GM23248 (cell line): Measurements from ENCODE around the gene ZNF683. TPM values are rescaled to one million over a fixed set of nuclear protein-coding genes. Genes with fewer than 3 reads are reported as not detected.
A peak's percentile ranks its signal among the peaks of the same experiment; 100 is the strongest.

Experiments used
- DNase-seq: peaks from one replicate; pipeline ENCODE4 v3.0.0-alpha.2; 2015
- H2AFZ ChIP-seq: fragments of 200-600 bp; sonication (generic); 2 replicates; pipeline ENCODE4 v1.6.1; 2016; ENCODE audit warnings: antibody characterized with exemption
- H3F3A ChIP-seq: fragments of 200-600 bp; sonication (generic); 2 replicates; pipeline ENCODE4 v1.6.1; 2016; ENCODE audit warnings: mild to moderate bottlenecking, antibody characterized with exemption, mixed run types; ENCODE audit not compliant: insufficient read depth
- H3K27ac ChIP-seq: fragments of 200-600 bp; sonication (generic); 2 replicates; pipeline ENCODE4 v1.5.1; 2016; ENCODE audit warnings: mild to moderate bottlenecking
- H3K27me3 ChIP-seq: fragments of 200-600 bp; sonication (generic); replicated peaks from 2 replicates; pipeline ENCODE4 v1.6.1; 2016; ENCODE audit warnings: mild to moderate bottlenecking; ENCODE audit not compliant: insufficient read depth
- H3K36me3 ChIP-seq: fragments of 200-600 bp; sonication (generic); 2 replicates; pipeline ENCODE4 v1.6.1; 2016; ENCODE audit warnings: low read depth, mild to moderate bottlenecking
- H3K4me1 ChIP-seq: fragments of 200-600 bp; sonication (generic); 2 replicates; pipeline ENCODE4 v1.6.1; 2016; ENCODE audit warnings: mild to moderate bottlenecking; ENCODE audit not compliant: insufficient read depth
- H3K4me2 ChIP-seq: fragments of 200-600 bp; sonication (generic); one replicate; pipeline ENCODE4 v1.6.1; 2016; ENCODE audit warnings: mild to moderate bottlenecking; ENCODE audit not compliant: unreplicated experiment
- H3K4me3 ChIP-seq: fragments of 200-600 bp; sonication (generic); 2 replicates; pipeline ENCODE4 v1.5.1; 2016; ENCODE audit warnings: mild to moderate bottlenecking
- H3K79me2 ChIP-seq: fragments of 200-600 bp; sonication (generic); 2 replicates; pipeline ENCODE4 v1.6.1; 2016; ENCODE audit warnings: mild to moderate bottlenecking; ENCODE audit not compliant: insufficient read depth
- H3K9ac ChIP-seq: fragments of 200-600 bp; sonication (generic); 2 replicates; pipeline ENCODE4 v1.6.1; 2016; ENCODE audit warnings: mild to moderate bottlenecking
- H3K9me2 ChIP-seq: fragments of 200-600 bp; sonication (generic); 2 replicates; pipeline ENCODE4 v1.6.1; 2016; ENCODE audit warnings: mixed run types, mild to moderate bottlenecking, moderate library complexity; ENCODE audit not compliant: insufficient read depth
- H3K9me3 ChIP-seq: fragments of 200-600 bp; sonication (generic); one replicate; pipeline ENCODE4 v1.6.1; 2017; ENCODE audit warnings: low read depth
- H4K20me1 ChIP-seq: fragments of 200-600 bp; sonication (generic); 2 replicates; pipeline ENCODE4 v1.6.0; 2016; ENCODE audit not compliant: insufficient read depth
- EZH2 ChIP-seq: fragments of 200-600 bp; sonication (generic); IDR thresholded peaks from 2 replicates; pipeline ENCODE4 v1.6.1; 2018; ENCODE audit warnings: antibody characterized with exemption, mild to moderate bottlenecking; ENCODE audit not compliant: insufficient read depth, poor library complexity, severe bottlenecking
- EZH2phosphoT487 ChIP-seq: fragments of 200-600 bp; sonication (generic); IDR thresholded peaks from 2 replicates; pipeline ENCODE4 v1.6.1; 2018; ENCODE audit warnings: antibody characterized with exemption, moderate library complexity, mild to moderate bottlenecking, low read depth; ENCODE audit not compliant: insufficient read depth
- WGBS, 2 experiments: methylation state at CpG; one replicate each; pipeline ENCODE4 v1.1.6; 2015 to 2017; ENCODE audit warnings: low lambda C conversion rate in 2 of 2, low coverage in 1 of 2; ENCODE audit errors: missing lambda C conversion rate in 2 of 2; 5-methylcytosine and 5-hydroxymethylcytosine counted together
- in situ Hi-C: fragments of 300-500 bp; cut with MboI; formaldehyde crosslinking; loops from 2 replicates; pipeline ENCODE4 v1.15.0; 2020
- polyA plus RNA-seq: library from polyadenylated mRNA; unstranded; fragments of >200 nt; fragmentation: Nextera tagmentation; extraction: Ambion mirVana; gene quantifications from 2 replicates; pipeline ENCODE4 v1.2.1, GENCODE V29; 2016
- total RNA-seq: library from RNA; depleted of rRNA; stranded (reverse); fragments of >200 nt; shearing (Covaris generic); gene quantifications from 2 replicates; pipeline ENCODE4 v1.2.3, GENCODE V29; 2014

The ZNF683 gene
- total and polyA plus RNA-seq, 2 experiments from 2014 or later = not detected

DNA sequence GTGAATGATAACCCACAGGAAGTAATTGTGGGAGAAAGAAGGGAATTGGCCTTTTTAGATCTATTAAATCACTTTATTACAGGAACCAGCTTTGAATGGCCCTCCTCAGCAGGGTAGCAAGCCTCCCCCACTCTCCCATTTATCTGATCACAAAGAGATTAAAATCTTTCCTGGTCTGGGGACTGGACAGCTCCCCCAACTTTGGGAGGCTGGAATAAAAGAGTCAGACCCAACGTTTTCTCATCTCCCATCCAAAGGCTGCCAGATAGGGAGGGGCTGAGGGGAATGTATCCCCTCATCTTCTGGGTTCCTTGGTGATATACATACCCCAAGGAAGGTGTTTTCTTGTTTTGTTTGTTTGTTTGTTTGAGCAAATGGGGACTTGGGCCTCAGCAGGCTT is 40.5 kb upstream of the ZNF683 start:
- no peaks in the 10 kb centered on the region for H3K79me2 ChIP-seq
- H3K36me3 ChIP-seq = no peaks in the 10 kb centered on the region
- TF ChIP-seq EZH2phosphoT487 (no peak), EZH2 (no peak)
- no peak overlapping the region for H2AFZ ChIP-seq
- H3F3A ChIP-seq = no peaks in the 10 kb centered on the region
- H3K27ac ChIP-seq = no peak overlapping the region
- DNase-seq = no peak
- no peaks in the 10 kb centered on the region for H4K20me1 ChIP-seq
- H3K27me3 ChIP-seq = peaks cover 67% of the 10 kb centered on the region
- no peak overlapping the region for H3K4me3 ChIP-seq
- H3K9ac ChIP-seq = no peak overlapping the region
- H3K9me3 ChIP-seq = no peaks in the 10 kb centered on the region
- H3K9me2 ChIP-seq = no peaks in the 10 kb centered on the region
- in situ Hi-C loops = no loop called here
- 0 to 7% methylated on average over 1 of the region's 1 CpG for WGBS, 2 experiments
- H3K4me2 ChIP-seq = no peak overlapping the region
- H3K4me1 ChIP-seq = peaks cover 6% of the 10 kb centered on the region; the same call in 1 of the 2 replicates

DNA sequence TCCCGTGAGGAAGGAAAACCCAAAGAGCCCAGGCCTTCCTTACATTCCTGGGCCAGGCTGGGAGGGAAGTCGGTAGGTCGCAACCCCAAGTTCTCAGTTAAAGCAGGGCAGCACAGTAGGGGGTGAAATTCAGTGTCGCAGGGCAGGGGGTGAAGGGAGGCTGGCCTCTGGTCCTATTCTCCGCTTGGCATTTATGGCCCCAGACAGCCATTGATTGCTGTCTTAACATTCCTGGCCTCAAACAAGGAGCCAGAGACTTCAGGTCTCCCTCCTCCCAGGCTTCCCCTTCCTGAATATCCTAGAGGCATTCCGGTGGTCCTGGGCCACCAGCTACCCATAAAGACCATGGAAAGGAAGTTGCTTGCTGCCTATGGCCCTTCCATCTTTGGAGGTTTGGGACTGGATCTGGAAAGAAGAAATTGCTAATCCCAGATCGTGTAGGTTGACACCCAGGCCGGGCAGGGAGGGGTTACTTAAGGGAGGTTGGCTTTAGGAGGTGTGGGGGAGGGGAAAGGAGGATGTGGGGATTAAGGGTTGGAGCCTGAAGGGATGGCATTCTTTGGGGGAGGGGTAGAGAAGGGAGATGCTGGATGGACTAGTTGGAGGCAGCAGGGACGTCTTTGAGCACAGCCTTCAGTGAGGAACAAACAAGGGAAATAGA is 39.8 kb upstream of the ZNF683 start:
- in situ Hi-C loops = no loop called here
- no peaks in the 10 kb centered on the region for H3K36me3 ChIP-seq
- 10 to 13% methylated on average over 9 of the region's 9 CpGs for WGBS, 2 experiments
- no peak overlapping the region for H3K27ac ChIP-seq
- H3K4me1 ChIP-seq = peaks cover 6% of the 10 kb centered on the region; the same call in 1 of the 2 replicates
- no peak overlapping the region for H3K4me3 ChIP-seq
- H4K20me1 ChIP-seq = no peaks in the 10 kb centered on the region
- no peak for DNase-seq
- H3K9ac ChIP-seq = no peak overlapping the region
- no peaks in the 10 kb centered on the region for H3K9me3 ChIP-seq
- no peaks in the 10 kb centered on the region for H3K9me2 ChIP-seq
- no peak overlapping the region for H2AFZ ChIP-seq
- no peaks in the 10 kb centered on the region for H3K79me2 ChIP-seq
- TF ChIP-seq EZH2 (no peak), EZH2phosphoT487 (no peak)
- H3K27me3 ChIP-seq = peaks cover 67% of the 10 kb centered on the region
- no peak overlapping the region for H3K4me2 ChIP-seq
- H3F3A ChIP-seq = no peaks in the 10 kb centered on the region

DNA sequence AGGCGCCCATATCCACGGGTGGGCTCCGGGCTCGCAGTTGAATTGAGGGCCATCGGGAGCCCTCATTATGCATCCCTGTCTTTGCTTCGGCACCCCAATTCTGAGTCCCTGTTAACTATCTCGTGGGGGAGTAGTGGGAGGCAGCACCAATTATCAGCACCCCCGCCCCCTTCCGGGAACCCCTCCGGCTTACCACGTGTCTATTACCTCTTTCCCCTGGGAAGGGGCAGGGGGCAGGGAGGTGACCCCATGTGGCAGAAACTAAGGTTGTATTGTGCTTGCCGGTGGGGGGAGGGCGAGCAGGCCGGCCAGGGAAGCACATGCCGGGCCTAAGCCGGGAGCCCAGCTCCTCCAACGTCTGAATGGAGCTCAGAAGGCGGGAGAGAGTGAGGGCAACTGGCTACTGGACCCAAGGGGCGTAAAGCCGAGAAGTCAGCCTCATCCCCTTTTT is 39.1 kb upstream of the ZNF683 start:
- H3K27ac ChIP-seq = no peak overlapping the region
- H3F3A ChIP-seq = no peaks in the 10 kb centered on the region
- H3K4me1 ChIP-seq = peaks cover 6% of the 10 kb centered on the region; the same call in 1 of the 2 replicates
- no peaks in the 10 kb centered on the region for H3K79me2 ChIP-seq
- no peak overlapping the region for H3K9ac ChIP-seq
- TF ChIP-seq EZH2phosphoT487 (no peak), EZH2 (peak; percentile 70)
- H2AFZ ChIP-seq = no peak overlapping the region
- DNase-seq = no peak
- H3K9me3 ChIP-seq = no peaks in the 10 kb centered on the region
- H3K36me3 ChIP-seq = no peaks in the 10 kb centered on the region
- no peaks in the 10 kb centered on the region for H3K9me2 ChIP-seq
- WGBS, 2 experiments = 5% methylated on average over 20 of the region's 20 CpGs
- no peaks in the 10 kb centered on the region for H4K20me1 ChIP-seq
- in situ Hi-C loops = no loop called here
- no peak overlapping the region for H3K4me2 ChIP-seq
- H3K27me3 ChIP-seq = peaks cover 67% of the 10 kb centered on the region
- H3K4me3 ChIP-seq = no peak overlapping the region

DNA sequence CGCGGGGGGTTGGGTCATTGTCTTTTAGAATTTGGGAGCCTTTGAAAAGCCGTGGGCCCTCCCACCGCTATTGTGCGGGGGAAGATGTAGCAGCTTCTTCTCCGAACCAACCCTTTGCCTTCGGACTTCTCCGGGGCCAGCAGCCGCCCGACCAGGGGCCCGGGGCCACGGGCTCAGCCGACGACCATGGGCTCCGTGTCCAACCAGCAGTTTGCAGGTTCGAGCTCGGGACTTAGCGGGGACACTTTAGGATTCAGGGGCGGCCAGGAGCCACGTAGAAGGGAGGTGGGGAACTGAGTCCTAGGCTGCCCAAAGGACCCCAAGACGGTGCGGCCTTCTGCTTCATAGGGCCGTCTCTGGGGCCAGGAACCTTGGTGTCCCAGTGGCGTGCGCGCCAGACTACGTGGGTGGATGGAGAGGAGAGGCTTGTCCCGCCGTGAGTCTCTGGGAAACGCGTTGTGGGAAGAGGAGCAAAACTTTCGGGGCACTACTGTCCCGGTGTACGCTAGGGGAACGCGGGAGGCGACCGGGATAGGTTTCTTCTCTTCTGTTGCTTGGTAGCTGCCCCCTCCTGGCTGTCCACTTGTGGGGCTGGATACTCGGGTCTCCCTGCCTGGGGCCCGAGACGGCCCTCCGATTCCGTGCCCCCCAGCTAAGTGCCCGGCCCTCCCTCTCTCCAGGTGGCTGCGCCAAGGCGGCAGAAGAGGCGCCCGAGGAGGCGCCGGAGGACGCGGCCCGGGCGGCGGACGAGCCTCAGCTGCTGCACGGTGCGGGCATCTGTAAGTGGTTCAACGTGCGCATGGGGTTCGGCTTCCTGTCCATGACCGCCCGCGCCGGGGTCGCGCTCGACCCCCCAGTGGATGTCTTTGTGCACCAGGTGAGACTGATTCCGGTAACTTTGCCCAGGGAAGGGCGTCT is 38.4 kb upstream of the ZNF683 start, which contains the start of gene LIN28A:
LIN28A (plus strand) TSS at position 112 of the 918 bp plus-strand sequence; CDS start at position 187, 75 bp downstream.
- Histone ChIP-seq H3K4me3 (no peak within 1 kb of the TSS), H3K79me2 (no peaks in the 10 kb centered on the region), H3K36me3 (no peaks in the 10 kb centered on the region), H4K20me1 (no peaks in the 10 kb centered on the region), H3K27me3 (peaks cover 63% of the 10 kb centered on the region), H3K9me3 (no peaks in the 10 kb centered on the region), H3F3A (no peaks in the 10 kb centered on the region), H3K27ac (no peak within 1 kb of the TSS), H3K4me1 (peaks cover 6% of the 10 kb centered on the region; the same call in 1 of the 2 replicates), H2AFZ (no peak within 1 kb of the TSS), H3K9ac (no peak within 1 kb of the TSS), H3K4me2 (no peak within 1 kb of the TSS), H3K9me2 (no peaks in the 10 kb centered on the region)
- no peak for DNase-seq
- WGBS, 2 experiments = 3 to 5% methylated on average over 47 to 69 of the region's 70 CpGs
- TF ChIP-seq EZH2phosphoT487 (0 out of 2 replicates have a peak, but pooled peaks have one; percentile 53), EZH2 (no peak)
- in situ Hi-C loops = no loop called here
